ENCODE data around the gene DNAJC21.
A peak's percentile ranks its signal among the peaks of the same experiment; 100 is the strongest.
"Not testable (repeated sequence)": the region's sequence is repeated elsewhere in the genome, so short reads cannot be mapped to it uniquely, and the experiment has no call there.

DNAJC21 gene

GRCh38 chr5:34929134-34929719 is at the start of gene DNAJC21:
Gene DNAJC21, plus strand, starts transcription at chr5:34929559. Its CDS starts 261 bp downstream, at chr5:34929820.
- peak; percentile 99 for DNase-seq (ENCODE audit: low spot score)

- DNase-seq (ENCODE audit: low spot score), result no peak
Observed at GRCh38 chr5:34881246-34881645, 48.1 kb upstream of the DNAJC21 start.

DNA sequence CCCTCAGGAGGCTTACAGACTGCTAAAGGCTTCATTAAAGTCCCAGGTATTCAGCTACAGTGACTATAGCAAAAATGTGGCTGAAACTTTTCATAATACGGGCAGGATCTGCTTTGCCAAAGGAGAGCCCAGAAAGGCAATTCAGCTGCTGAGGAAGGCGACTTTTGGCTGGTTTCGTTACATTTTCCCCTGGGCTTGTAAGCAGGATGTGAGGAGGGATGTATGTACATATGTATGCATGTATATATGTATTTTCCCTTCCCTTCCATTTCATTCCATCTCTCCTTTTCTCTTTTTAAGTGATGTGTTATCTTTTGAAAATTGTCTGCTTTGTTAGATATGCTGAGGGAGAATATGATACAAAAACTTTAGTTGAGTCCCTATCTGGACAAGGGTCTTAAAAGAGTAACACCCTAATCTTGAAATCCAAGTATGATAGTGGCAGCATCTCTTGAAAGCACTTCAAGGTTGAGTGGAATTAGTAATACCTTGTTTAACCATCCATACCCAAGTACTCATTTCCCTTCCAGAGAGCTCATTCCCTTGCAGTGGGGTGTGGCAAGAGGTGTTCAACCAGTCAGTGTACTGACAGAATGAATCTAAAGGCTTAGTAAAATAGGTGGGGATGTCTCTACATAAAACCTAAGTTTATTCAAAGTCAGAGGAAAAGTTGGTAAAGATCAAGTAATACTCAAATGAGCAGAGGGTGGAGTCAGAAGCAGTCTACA is 42.8 kb upstream of the DNAJC21 start:
- DNase-seq (ENCODE audit: low spot score), result no peak

DNA sequence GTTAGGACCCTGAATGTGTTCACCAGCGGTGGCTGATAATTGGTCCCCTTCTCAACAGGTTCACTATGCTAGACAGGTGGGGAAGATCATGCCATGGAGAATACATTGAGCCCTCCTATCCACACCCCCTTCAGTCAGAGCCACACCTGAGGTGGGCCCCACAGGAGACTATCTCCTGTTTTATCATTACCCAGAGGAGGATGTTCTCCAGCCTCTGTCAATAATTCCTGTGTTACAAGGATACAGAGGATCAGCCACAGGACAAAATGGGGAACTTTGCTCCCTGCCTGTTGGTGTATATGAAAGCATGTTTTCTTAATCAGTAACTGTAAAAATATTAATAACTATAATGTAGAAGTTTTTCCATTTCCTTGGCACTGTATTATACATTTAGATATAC is 40.0 kb upstream of the DNAJC21 start:
- no peak for DNase-seq (ENCODE audit: low spot score)

GRCh38 chr5:34891981-34892380 is 37.4 kb upstream of the DNAJC21 start:
- peak; percentile 77 for DNase-seq (ENCODE audit: low spot score)

GRCh38 chr5:34892414-34892813 is 36.9 kb upstream of the DNAJC21 start:
- DNase-seq (ENCODE audit: low spot score), result no peak

DNA sequence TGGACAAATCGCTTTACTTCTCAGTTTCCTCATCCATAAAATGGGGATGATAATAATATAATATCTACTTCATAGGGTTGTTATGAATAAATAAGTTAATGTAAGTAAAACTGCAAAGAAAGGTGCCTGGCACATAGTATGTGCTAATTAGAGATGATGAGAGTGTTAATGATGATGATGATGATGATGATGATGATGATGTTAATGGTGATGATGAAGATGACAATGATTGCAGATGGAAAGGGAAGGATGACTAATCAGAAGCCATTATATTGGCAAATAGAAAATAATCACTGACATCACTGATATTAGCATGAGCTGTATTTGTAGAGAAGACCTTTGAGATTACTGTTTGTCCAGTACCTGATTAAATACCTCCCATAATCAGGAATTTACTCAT is 34.6 kb upstream of the DNAJC21 start:
- no peak for DNase-seq (ENCODE audit: low spot score)

- DNase-seq (ENCODE audit: low spot score), result no peak
Observed at GRCh38 chr5:34895641-34896419, 33.5 kb upstream of the DNAJC21 start.

- DNase-seq (ENCODE audit: low spot score), result no peak
Observed at GRCh38 chr5:34897646-34898045, 31.7 kb upstream of the DNAJC21 start.

- peak; percentile 71 for DNase-seq (ENCODE audit: low spot score)
Observed at GRCh38 chr5:34898258-34898895, 31.0 kb upstream of the DNAJC21 start.

GRCh38 chr5:34899066-34899465 is 30.3 kb upstream of the DNAJC21 start:
- DNase-seq (ENCODE audit: low spot score), result no peak

GRCh38 chr5:34900652-34901051 is 28.7 kb upstream of the DNAJC21 start:
- no peak for DNase-seq (ENCODE audit: low spot score)

GRCh38 chr5:34903260-34903659 is 26.1 kb upstream of the DNAJC21 start:
- no peak for DNase-seq (ENCODE audit: low spot score)

DNA sequence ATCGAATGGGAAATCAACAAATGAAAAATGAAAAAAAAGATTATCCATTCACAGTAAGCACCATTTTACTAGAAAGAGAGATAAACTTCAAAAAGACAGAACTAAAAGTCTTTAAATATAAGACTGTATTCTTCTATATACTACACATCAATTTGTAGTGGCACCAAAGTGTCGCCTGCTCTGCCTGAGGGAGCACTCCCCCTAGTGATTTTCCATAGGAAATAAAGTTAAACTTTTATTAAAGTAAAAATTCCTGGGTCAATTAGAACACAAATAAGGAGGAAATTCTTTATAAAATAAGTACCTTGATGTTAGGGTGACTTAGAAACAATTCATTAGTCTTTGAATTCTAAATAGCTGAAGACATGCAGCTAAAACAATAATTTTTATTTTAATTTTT is 23.8 kb upstream of the DNAJC21 start:
- peak; percentile 34 for DNase-seq (ENCODE audit: low spot score)

DNA sequence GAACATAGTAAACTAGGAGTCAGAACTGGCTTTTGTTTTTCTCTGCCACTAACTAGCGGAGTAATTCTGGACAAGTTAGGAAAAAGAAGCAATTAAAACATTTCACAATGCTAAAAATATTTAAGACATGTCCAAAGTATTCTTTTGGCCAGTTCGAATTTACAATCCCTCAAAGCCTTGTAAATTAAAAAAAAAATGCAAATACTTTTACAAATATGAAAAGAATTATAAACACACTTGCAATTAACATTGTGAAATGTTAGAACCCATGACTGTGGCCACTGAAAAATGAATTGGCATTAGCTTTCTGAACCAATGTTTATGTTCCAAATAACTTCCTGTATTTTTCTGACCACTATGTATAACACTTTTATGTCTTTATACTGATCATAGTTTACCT is 16.3 kb upstream of the DNAJC21 start:
- DNase-seq (ENCODE audit: low spot score), result peak; percentile 61

DNA sequence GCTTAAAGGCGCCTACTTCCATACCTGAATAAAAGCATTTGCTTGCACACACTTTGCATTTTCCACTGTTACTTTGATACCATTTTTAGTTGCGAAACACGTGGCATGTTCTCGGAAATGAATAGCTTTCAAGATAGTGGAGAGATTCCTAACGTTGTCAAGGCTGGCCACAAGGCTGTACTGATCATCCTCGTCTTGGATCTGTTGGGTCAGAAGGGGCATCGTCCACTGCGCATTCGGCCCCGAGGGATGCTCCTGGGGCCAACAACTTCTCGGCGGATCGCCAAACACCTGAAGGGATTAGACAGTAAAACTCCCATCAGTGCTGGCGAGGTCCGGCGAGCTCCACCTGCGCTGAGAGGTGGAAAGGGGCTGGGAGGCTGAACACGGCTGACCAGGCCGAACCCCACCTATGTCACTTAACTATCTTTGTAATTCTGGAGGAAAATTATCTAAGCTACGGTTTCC is 14.7 kb upstream of the DNAJC21 start:
- peak; percentile 40 for DNase-seq (ENCODE audit: low spot score)

- peak; percentile 93 for DNase-seq (ENCODE audit: low spot score)
Observed at GRCh38 chr5:34915139-34915855, 14.1 kb upstream of the DNAJC21 start, which contains the start of the genes BRIX1 and RAD1. Gene BRIX1, plus strand, starts transcription at chr5:34915711. Its CDS starts 28 bp downstream, at chr5:34915739. Gene RAD1, minus strand, starts transcription at chr5:34915504. Its CDS starts 612 bp downstream, at chr5:34914892.

DNA sequence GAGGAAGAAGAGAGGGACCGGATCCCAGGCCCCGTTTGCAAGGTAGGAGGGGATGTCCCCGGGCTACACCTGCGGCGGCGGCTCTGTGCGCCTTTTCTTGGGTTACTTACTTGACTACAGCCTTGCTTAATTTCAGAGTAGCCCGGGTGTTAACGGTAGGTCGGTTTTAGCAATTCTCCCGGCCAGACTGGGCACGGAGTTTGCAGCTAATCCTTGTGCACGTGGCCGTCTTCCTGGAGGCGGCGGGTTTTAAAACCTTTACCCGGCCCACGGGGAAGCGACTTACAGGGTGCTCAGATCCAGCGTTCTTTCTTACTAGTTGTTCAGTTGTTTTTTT is 13.5 kb upstream of the DNAJC21 start:
- no peak for DNase-seq (ENCODE audit: low spot score)

DNA sequence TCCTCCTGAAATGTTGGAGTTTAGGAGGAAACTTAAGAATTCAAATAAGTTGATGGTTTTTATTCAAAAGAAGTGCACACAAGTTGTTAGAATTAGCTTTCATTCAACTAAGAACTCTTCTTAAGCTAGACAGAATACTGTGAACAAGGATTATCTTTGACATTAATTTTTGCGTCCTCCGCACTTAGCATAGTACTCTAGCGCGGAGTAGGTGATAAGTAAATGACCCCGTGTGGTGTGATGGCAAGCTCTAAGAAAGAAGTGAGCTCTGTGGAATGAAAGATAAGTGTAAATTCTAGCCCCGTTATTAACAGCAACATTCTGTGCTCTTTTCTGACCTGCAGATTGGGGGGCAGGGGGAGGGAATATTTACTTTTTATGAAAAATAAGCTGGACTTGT is 12.8 kb upstream of the DNAJC21 start:
- no peak for DNase-seq (ENCODE audit: low spot score)

DNA sequence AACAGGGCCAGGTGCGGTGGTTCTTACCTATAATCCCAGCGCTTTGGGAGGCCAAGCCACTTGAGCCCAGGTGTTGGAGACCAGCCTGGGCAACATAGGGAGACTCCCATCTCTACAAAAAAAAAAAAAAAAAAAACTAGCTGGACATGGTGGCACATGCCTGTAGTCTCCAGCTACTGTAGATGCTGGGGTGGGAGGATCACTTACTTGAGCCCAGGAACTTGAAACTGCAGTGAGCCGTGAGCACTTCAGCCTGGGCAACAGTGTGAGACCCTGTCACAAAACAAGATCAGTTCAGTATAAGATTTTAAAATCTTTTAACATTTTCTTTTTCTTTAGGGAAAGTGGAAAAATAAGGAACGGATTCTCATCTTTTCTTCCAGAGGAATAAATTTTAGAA is 11.3 kb upstream of the DNAJC21 start:
- no peak for DNase-seq (ENCODE audit: low spot score)

- no peak for DNase-seq (ENCODE audit: low spot score)
Observed at GRCh38 chr5:34919077-34919476, 10.3 kb upstream of the DNAJC21 start.

DNA sequence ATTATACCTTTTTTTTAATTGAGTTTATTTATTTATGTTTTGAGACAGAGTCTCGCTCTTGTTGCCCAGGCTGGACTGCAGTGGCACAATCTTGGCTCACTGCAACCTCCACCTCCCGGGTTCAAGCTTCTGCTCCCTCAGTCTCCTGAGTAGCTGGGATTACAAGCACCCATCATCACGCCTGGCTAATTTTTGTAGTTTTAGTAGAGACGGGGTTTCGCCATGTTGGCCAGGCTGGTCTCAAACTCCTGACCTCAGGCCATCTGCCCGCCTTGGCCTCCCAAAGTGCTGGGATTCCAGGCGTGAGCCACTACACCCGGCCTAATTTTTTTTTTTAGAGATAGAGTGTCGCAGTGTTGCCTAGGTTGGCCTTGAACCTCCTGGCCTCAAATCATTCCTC is 6.1 kb upstream of the DNAJC21 start:
- not testable (repeated sequence) for DNase-seq (ENCODE audit: low spot score)

Measured in GM03348 (cell line).